ENCODE results near the gene CDKN2C.
"Not testable (repeated sequence)": the region's sequence is repeated elsewhere in the genome, so short reads cannot be mapped to it uniquely, and the experiment has no call there.

CDKN2C gene

DNA sequence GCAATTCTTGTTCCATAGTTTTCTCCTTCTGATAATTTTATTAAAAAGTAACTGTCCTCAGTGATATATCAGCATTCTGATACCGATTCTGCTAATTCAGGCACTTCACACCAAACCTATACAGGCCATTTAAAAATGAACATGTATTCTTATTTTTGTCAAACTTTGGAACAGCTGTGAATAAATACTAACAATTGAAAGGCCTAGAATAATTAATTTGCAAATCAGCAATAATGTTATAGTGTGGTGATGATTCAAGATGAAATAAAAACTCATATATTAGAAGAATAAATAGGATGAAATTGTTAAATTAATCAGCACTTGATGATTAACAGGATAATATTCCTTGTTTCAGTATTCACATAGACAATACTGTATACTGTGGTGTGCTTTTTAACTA, 9.9 kb downstream of the CDKN2C start:
- DNase-seq (ENCODE audit: low read depth in 2 of 2): no peak

DNA sequence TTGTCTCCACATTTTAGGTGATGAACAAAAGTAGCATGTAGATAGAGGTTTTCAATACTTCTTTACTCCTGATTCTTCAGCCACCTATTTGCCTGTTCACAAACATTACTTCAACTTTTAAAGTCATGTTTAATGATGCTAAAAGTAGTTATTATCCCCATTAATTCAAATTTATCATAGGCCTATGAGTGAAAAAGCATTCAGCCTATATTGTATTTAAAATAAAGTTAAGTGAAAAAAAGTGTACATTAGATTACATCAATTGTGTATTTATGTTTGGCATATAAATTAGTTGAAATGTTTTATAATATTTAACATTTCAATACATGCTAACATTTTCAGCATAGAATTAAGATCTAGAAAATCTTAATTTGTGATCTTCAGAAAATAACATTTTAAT, 10.5 kb downstream of the CDKN2C start:
- DNase-seq (ENCODE audit: low read depth in 2 of 2): no peak

DNA sequence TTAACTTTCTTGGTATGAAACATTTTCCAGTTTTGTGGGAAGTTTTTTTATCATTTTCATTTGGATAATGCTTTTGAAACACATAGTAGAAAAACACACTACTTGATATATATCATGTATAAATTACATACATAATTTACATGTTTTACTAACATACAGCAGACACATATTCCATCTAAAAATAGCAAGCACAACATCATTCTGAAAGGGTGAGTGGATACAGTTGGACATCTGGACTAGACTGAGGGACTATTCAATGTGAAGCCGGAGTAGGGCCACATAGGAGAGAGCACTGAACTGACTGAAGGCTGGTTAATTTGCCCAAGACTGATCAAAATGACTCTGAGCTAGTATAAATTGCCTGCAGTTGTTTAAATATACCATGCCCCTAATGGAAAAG, 11.7 kb downstream of the CDKN2C start:
- no peak for DNase-seq (ENCODE audit: low read depth in 2 of 2)

DNA sequence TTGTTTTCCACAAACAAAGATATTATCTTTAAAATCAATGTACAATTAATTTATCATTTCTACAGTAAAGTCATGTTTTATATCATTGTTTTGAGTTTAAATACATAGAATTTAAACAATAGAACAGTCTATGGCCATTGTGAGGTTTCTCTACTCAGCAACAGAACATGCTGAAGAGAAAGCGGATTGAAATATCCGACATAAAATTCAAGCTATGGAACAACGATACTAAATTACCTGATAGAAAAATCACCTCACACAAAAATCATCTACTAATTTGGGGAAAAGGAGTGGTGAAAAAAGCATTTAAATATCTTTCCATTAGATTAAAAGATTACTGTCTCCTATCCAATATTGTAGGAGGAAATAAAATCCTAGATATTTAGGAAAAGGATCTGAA, 12.6 kb downstream of the CDKN2C start:
- DNase-seq (ENCODE audit: low read depth in 2 of 2): no peak

DNA sequence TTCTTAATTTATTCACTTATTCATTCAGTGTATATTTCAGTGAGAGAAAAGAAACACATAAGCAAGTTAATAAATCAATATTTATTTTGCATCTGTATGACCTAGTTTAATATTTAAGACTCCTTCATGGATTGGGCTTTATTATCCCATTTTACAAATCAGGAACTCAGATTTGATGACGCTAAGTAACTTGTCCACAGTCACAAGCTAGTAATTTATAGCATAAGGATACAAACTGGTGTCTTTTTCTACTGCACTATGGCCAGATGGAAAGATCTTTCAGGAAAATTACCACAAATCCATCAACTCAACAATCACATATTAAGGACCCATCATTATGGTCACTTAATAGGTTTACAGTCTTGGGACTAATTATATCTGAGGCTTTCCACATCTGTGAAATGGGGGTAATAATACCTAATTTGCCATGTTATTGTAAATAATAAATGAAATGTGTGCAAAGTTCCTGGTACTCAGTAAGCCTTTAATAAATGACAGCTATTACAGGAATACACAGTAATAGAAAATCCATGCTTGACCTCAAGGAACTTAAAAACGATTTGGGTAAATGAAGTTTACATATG, 13.3 kb downstream of the CDKN2C start:
- DNase-seq (ENCODE audit: low read depth in 2 of 2): no peak

DNA sequence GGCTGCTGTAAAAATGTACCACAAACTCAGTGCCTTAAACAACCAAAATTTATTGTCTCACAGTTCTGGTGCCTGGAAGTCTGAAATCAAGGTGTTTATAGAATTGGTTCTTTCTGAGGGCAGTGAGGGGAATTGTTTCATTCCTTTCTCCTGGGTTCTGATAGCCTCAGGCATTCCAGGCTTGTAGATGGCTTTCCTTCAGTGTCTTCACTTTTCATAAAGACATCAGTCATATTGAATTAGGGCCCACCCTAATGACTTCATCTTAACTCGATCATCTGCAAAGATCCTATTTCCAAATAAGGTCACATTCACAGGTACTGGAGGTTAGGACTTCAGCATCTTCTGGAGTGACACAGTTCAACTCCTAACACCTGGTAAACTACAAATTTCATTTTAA, 15.0 kb downstream of the CDKN2C start:
- no peak for DNase-seq (ENCODE audit: low read depth in 2 of 2)

DNA sequence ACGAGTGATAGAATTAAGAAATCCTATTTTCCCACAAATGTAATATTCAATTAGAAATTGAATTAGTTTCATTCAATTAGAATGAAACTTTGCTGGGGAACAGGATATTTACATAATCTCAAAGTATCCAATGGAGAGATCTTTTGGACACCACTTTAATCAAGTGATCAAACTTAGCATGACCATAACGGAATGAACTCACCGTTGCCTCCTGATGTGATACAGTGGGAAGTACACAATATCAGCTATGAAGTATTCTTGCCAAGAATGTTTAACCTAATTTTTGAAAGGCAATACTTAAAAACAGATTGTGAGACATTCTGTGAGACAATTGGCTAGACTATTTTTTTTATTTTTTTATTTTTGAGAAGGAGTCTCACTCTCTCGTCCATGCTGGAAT, 16.6 kb downstream of the CDKN2C start:
- DNase-seq (ENCODE audit: low read depth in 2 of 2): no peak

DNA sequence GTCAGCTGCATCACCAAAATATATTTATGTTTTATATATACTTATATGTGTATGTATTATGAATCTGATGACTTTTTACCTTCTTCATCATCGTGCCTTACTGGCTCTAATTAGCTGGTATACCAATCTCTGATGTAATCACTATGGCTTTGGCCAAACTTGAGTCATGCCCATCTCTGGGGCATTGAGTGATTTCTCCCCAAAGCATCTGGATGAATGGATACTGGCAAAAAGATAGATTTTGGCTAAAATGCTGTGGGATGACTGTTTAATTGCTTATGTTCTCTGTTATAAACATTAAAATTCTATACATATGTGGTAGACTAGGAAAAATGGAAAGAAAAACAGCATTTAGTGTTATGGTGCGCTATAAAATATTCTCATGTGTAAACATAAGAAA, 19.6 kb downstream of the CDKN2C start:
- no peak for DNase-seq (ENCODE audit: low read depth in 2 of 2)

DNA sequence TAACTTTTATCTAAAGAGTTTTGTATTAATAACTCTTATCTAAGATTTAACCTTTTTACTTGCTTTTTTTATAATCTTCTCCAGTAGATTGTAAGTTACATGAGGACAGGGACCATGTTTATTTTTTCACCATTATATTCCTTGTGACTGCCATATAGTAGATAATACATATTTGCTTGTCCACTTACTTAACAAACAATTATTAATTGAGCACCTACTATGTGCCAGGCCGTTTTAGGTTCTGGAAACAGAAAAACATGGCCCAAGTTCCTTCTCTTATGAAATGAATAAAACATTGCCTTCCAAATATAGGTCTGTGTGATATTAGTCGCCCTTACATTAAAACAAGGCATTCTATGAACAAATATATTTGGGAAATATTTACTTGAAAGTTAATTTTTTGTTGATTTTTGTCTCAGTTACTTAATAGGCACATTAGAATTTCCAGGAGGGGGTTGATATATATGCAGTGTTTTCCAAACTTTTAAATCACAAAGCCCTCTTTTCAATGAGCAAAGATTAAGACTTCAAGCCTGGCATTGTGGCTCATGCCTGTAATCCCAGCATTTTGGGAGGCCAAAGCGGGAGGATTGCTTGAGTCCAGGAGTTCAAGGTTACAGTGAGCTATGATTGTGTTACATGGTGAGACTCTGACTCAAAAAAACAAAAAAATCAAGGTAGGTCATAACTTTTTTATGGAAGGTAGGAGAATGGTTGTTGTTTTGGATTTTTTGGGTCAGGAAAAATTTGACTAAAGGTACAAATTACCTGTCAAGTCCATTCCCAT, 22.7 kb downstream of the CDKN2C start:
- no peak for DNase-seq (ENCODE audit: low read depth in 2 of 2)

DNA sequence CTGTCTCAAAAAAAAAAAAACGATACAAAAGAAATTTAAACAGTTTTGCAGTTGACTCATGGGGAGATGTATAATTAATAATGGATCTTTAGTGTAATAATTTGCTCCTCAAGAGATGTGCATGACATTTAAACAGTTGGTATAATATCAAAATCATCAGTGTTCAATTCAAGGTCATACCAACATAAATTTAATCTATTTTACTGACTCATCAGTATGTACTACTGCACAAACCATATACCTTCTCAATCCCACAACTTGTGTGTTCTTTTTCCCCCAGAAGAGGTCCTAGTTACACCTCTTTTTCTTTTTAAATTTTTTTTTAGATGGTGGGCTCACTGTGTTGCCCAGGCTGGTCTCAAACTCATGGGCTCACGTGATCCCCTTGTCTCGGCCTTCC, 23.6 kb downstream of the CDKN2C start:
- no peak for DNase-seq (ENCODE audit: low read depth in 2 of 2)

DNA sequence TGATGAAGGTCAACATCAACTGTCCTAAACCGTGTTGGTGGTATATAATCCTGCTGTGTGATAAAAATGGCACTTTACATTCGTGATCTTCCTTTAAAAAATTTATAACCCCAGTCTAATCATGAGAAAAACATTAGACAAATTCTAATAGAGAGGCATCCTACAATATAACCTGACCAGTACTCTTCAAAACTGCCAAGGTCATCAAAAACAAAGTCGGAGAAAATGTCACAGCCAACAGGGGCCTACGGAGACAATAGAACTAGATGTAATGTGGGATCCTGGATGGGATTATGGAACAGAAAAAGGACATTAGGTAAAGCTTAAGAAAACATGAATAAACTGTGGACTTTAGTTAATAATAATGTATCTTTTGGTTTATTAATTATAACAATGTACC, 25.0 kb downstream of the CDKN2C start:
- no peak for DNase-seq (ENCODE audit: low read depth in 2 of 2)

DNA sequence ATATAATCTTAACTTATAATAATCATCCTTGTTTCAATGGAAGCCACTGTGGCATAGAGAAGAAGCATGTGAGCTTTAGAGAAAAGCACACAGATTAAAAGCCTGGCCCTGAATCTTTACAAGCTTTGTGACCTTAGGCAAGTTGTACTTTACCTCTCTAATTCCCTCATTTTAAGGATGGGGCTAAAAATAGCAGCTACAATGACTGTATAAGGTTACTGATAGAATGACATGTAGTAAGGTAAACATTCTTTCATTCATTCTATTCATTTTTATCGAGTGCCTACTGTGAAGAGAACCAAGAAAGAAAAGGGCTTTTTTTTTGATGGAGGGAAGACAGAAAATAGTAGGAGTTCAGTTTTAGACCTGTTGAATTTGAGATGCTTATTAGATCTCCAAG, 25.6 kb downstream of the CDKN2C start:
- no peak for DNase-seq (ENCODE audit: low read depth in 2 of 2)

DNA sequence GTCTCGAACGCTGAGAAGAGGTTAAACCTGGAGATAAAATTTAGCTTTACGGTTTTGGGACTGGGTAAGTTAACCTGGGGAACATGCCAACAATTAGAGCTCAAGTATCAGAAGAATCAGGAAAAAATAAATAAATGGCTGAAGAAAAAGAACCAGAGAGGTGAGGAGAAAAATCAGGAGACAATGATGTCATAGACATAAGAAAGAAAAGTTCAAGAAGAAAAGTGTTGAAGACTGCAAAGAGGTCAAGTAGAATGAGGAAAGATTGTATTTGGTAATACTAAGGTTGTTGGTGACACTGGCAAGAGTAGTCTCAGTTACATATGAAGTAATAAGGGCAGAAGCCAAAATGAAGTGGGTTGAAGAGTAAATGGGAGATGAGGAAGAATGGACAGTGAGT, 26.0 kb downstream of the CDKN2C start:
- DNase-seq (ENCODE audit: low read depth in 2 of 2): no peak

DNA sequence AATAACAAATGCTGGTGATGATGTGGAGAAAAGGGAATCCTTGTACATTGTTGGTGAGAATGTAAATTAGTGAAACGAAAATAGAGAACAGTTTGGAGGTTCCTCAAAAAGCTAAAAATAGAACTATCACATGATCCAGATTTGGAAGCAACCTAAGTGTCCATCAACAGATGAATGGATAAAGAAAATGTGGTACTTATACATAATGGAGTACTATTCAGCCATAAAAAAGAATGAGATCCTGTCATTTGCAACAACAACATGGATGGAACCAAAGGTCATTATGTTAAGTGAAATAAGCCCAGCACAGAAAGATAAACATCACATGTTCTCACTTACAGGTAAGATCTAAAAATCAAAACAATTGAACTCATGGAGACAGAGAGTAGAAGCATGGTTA, 29.3 kb downstream of the CDKN2C start:
- DNase-seq (ENCODE audit: low read depth in 2 of 2): not testable (repeated sequence)

DNA sequence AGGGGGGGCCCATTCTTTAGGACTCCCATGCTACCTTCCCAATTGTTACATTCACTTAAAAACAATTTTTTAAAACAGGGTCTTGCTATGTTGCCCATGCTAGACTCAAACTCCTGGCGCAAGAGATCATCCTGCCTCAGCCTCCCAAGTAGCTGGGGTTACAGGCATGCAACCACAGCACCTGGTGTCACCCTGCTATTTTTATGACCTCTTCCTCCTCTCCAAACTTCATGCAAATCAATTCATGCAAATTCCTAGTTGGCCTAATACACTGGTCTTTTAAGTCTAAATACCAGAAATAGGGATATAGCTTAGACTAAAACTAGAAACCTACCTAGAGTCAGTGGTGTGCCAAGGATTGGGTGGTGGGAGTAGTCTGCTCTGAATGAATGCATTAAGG, 30.1 kb downstream of the CDKN2C start:
- DNase-seq (ENCODE audit: low read depth in 2 of 2): no peak

DNA sequence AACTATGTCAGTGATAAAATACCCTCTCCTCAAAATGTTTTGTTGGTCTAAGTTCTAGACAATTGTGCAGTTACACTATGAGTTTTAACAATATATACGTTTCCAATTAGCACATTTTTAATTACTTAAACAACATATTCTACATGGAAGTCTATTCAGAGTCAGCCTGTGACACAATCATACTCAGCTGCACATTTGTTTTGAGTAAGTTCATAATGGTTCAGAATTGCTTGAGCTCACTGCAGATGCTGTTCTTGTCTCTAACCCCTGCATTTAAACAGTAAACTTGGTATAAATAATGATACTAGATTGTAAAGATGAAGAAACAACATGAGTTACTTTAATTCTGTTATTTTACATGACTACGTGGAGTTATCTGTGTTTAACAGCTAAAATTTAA, 30.6 kb downstream of the CDKN2C start:
- no peak for DNase-seq (ENCODE audit: low read depth in 2 of 2)

DNA sequence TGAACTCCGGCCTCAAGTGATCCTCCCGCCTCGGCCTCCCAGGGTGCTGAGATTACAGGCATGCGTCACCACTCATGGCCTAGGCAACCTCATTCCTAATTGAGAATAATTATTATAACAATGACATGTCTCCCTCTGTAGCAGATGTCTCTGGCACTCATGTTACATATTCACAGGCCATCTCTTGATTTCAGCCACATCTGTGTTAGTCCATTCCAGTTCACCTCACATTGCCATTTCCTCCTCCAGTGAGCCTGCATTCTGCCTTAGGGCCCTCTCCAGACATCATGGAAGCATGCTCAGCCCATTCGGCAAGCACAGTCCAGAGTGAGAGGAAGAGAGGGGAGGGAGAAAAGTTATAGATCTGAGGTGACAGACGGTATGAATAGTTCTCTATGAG, 32.5 kb downstream of the CDKN2C start:
- no peak for DNase-seq (ENCODE audit: low read depth in 2 of 2)

DNA sequence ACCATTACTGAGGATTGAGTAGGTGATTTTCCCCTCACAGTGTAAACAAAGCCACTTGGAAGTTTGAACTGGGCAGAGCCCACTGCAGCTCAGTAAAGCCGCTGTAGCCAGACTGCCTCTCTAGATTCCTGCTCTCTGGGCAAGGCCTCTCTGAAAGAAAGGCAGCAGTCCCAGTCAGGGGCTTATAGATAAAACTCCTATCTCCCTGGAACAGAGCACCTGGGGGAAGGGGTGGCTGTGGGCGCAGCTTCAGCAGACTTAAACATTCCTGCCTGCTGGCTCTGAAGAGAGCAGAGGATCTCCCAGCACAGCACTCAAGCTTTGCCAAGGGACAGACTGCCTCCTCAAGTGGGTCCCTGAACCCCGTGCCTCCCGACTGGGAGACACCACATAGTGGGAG, 35.5 kb downstream of the CDKN2C start:
- not testable (repeated sequence) for DNase-seq (ENCODE audit: low read depth in 2 of 2)

DNA sequence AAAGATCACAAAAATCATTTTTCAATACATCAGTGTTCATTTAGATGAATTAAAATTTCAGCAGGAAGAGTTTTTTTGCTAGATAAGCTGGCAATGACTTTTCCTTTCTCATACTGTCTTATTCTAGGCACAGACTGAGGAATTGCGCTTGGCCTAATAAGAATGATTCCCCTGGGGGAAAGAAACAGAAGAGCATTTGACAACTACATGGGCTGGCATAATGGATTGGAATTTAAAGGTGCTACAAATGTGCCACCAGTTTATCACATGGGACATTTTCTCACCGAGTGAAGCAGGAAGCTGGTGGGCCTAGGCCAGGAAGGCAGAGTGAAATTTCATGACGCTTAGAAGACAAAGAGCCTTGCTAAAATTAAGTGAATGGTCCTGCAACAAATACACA, 39.3 kb downstream of the CDKN2C start:
- no peak for DNase-seq (ENCODE audit: low read depth in 2 of 2)

DNA sequence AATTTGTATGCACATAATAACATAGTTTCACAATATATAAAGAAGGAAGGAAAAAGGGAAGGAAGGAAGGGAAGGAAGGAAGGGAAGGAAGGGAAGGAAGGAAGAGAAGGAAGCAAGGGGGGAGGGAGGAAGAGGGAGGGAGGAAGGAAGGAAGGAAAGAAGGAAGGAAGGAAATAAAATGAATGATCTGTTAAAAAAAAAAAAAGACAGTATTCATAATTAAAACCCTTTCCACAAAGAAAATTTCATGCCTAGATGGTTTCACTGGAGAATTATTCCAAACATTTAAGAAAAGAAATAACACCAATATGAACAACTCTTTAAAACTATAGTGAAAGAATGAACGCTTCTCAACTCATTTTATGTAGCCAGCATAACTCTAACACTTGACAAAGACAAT, 44.8 kb downstream of the CDKN2C start:
- no peak for DNase-seq (ENCODE audit: low read depth in 2 of 2)

DNA sequence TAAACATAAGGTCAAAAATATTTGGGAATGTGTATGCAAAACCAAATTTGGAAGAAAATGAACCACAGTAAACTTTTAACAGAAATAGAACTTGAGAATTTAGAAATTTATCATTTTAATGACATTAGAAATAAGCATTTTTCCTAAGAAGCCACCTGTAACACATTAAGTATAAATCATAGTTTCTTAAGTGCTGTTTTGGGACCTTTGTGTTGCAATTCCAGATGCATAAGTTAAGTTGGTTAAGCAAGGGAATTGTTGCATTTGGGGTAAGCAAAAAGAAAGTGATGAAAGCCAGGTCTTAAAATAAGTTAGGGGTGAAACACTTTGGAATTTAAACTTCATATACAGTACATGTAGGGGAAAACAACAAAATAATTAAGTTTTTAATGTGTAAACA, 49.8 kb downstream of the CDKN2C start:
- DNase-seq (ENCODE audit: low read depth in 2 of 2): no peak
